GM19468 (cell line): ENCODE measurements around the gene SEL1L3.
"Not testable (repeated sequence)": the region's sequence is repeated elsewhere in the genome, so short reads cannot be mapped to it uniquely, and the experiment has no call there.

ENCODE experiments used
- ATAC-seq: cut with Tn5 transposase; IDR thresholded peaks from one replicate; pipeline ENCODE4 v1.9.1; 2021; ENCODE audit warnings: mild to moderate bottlenecking, moderate library complexity, moderate number of reproducible peaks; ENCODE audit not compliant: unreplicated experiment; ENCODE audit errors: extremely low read depth

The SEL1L3 gene

GRCh38 chr4:25879991-25880651 lies 17.3 kb upstream of the SEL1L3 start:
- ATAC-seq: peak; percentile 33

GRCh38 chr4:25879587-25879986 lies 16.8 kb upstream of the SEL1L3 start:
- ATAC-seq: no peak

DNA sequence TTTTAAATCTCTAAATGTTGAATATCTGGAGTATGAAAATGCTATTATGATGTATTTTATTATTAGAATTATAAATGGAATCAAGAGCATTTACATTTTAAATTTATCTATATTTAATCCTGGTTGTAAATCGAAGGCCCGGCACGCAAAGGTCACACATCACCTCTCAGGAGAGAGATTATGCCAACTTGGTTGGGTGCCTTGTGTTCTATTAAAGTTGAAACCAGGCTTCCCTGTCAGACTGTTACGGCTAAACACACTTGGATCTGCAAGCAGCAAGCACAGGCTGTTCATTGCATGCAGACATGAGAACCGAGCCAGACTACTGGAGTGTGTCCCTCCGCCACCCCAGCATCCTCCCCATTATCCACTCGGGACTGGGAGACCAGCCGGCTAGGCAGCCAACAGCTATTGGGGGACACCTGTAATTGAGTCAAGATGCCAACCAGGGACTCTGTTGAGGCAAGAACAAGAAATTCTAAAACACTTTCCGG lies 16.4 kb upstream of the SEL1L3 start:
- ATAC-seq: no peak

- no peak for ATAC-seq
These were observed 15.9 kb upstream of the SEL1L3 start for GRCh38 chr4:25878676-25879075.

DNA sequence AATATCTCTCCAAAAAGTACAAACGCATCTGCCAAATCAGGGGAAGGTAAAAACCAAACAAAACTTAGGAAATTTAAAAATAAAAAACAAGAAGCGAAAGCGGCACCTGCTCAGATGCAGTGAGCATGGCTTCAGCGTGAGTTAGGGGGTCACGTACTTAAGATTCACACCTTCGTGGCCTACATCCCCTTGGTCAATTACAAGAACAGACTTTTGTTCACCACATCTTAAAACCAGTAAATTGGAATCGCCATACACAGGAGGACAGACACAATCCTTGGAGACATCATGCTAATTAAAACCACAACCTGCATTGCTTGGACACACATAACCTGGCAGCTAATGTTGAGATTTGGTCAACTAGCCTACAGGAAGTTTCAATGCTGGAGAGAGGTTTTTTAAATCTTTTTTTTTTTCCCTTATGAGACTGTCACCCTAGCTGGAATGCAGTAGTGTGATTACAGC lies 12.5 kb upstream of the SEL1L3 start:
- ATAC-seq: peak; percentile 22

DNA sequence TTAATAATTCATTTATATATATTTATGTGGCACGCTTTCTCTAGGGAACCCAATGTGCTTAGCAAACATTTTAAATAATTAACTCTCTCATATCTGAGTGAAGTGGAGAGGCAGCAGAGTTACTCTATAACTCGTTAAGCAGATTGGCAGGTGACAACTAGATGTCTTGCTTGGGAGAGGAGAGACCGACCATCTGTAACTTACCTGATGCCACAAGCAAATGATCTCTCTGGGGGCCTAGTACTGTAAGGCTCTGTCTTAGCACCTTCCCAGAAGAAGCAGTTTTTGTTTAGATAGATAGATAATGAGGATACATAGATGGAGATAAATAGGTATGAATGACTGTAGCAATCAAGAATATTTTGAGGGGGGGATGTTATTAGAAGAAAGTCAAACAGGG lies 11.9 kb upstream of the SEL1L3 start:
- ATAC-seq: peak; percentile 35

- no peak for ATAC-seq
These were observed 10.9 kb upstream of the SEL1L3 start for GRCh38 chr4:25873632-25874129.

DNA sequence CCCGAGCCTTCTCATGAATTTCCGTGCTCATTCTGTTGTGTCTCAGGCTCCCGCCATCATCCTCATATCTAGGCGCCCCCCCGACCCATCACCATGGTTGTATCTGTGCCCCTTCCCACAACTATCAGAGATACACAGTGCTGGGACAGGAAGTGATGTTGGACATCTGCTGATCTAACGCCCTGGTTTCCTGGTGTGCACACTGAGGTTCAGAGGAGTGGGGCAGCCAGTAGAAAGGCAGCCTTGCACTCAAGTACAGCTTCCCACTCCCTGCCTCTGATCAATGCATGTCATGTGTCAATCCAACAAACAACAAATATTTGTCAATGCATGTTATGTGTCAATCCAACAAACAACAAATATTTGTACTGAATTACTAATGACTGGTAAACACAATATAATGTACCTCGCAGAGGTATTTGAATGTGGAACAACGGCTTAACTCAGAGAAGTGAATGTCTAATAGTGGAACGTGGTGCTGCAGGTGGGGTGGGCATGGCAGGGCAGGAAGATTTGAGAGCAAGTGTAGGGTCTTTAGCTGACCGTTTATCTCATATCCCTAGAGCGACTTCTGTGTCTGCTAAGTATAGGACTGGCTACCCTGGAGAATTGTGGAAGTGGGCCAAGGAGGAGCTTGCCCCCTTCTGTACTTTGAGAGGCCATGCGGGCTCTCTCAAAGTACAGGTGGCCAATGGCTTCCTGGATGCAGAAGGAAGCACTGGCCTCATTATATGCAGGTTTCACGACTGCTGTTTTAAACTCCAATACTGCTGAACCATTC lies 10.3 kb upstream of the SEL1L3 start:
- ATAC-seq: no peak

DNA sequence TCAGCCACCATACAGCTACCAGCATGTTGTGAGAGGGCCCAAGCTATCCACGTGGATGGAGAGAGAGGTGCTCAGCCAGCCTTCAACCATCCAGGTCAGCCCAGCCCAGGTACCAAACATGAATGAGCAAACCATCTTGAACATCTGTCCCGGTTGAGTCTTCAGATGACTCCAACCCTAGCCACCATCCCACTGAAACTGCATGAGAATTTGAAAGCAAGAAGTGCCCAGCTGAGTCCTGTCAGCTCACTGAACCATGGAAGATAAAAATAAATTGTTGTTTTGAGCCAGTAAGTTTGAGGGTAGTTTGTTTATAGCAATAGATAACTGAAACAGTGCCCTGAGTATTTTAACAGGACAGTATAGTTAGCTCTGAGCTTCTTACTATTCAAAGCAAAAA lies 7.3 kb upstream of the SEL1L3 start:
- ATAC-seq: no peak

DNA sequence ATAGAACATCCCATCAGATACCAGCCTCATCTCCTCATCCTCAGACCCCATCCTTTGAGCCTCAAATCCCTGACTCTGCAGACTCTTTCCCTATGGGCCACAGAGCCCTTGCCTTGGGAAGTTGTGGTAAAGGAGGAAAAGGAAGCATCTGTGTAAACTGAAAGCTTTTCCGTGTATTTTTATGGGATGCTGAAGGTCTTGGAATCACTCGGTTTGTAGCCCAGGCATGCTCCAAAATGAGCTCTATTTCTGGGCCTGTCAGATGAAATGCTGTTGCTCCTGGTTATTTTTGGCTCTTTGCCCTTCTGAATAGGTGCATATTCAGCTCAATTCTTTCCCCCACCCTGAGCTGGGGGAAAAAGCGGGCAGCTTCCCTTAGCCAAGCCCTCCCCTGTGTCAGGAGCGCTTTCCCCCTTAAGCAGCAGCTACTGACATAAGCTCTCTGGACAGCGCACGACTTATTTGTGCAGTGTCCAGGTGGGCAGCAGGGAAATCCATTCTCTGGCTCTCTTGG lies 5.0 kb upstream of the SEL1L3 start:
- no peak for ATAC-seq

GRCh38 chr4:25866401-25866800 lies 3.6 kb upstream of the SEL1L3 start:
- not testable (repeated sequence) for ATAC-seq

DNA sequence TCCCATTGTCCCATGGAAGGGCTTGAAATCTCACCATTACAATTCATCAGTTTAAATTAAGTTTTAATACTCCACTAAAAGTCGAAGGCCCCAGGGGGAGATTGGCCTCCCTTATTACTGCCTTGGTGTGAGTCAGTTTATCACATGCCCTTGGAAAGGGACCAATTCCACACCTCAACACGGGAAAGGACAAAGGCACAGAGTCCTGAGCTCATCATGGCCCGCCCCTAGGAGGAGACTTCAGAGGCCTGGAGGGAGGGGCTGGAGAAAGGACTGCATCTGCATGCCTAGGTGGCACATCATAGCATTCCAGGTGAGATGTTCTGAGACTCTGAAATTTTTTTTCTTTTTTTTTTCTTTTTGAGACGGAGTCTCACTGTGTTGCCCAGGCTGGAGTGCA lies 2.8 kb upstream of the SEL1L3 start:
- ATAC-seq: no peak

GRCh38 chr4:25863831-25864418 lies 1.1 kb upstream of the SEL1L3 start:
- no peak for ATAC-seq

- ATAC-seq: no peak
These were observed 578 bp upstream of the SEL1L3 start for GRCh38 chr4:25863347-25863784.

GRCh38 chr4:25861951-25862410 lies 807 bp downstream of the SEL1L3 start:
- no peak for ATAC-seq

GRCh38 chr4:25861280-25861950 lies 1.4 kb downstream of the SEL1L3 start:
- ATAC-seq: no peak

GRCh38 chr4:25860586-25861279 lies 2.1 kb downstream of the SEL1L3 start:
- no peak for ATAC-seq

GRCh38 chr4:25859429-25860148 lies 3.2 kb downstream of the SEL1L3 start:
- ATAC-seq: no peak
